Natural killer cell (primary cell): ENCODE results near the gene OR51G2. TPM values are rescaled to one million over a fixed set of nuclear protein-coding genes. Genes with fewer than 3 reads are reported as not detected.

Source experiments
- ATAC-seq, 3 donors: fragments of 150-1000 bp in 2 of 3; fragments of 200-7000 bp in 1 of 3; cut with Tn5 transposase; 1 replicate in 1 of 3; 2 replicates in 2 of 3; pipeline ENCODE4 v1.10.0; 2021; ENCODE audit warnings: mild to moderate bottlenecking in 2 of 3, moderate library complexity in 2 of 3
- DNase-seq, 2 donors: peaks; one replicate each; pipeline versions ENCODE4 v3.0.0 to v3.0.0-alpha.2; 2013 to 2021; ENCODE audit warnings: mixed read lengths in 1 of 2
- H3K27ac ChIP-seq: one replicate; pipeline ENCODE4 v1.5.1; 2013; ENCODE audit warnings: mild to moderate bottlenecking, low read length
- H3K27me3 ChIP-seq: one replicate; pipeline ENCODE4 v1.6.1; 2013; ENCODE audit warnings: low read length; ENCODE audit not compliant: control insufficient read depth, insufficient read depth
- H3K36me3 ChIP-seq: one replicate; pipeline ENCODE4 v1.6.1; 2013; ENCODE audit warnings: low read length; ENCODE audit not compliant: control insufficient read depth, insufficient read depth
- H3K4me1 ChIP-seq: one replicate; pipeline ENCODE4 v1.6.1; 2013; ENCODE audit warnings: low read length; ENCODE audit not compliant: control insufficient read depth, insufficient read depth
- H3K4me3 ChIP-seq: one replicate; pipeline ENCODE4 v1.5.1; 2013; ENCODE audit warnings: low read length
- H3K9me3 ChIP-seq: one replicate; pipeline ENCODE4 v1.6.1; 2013; ENCODE audit warnings: low read length; ENCODE audit not compliant: control insufficient read depth, insufficient read depth
- H3K27ac Mint-ChIP-seq, 2 donors: one replicate each; pipeline ENCODE4 v1.8.0; 2022; ENCODE audit warnings: mild to moderate bottlenecking in 2 of 2, mixed read lengths in 2 of 2, moderate library complexity in 1 of 2
- H3K27me3 Mint-ChIP-seq, 2 donors: one replicate each; pipeline ENCODE4 v1.8.0; 2022; ENCODE audit warnings: low read depth in 2 of 2, mixed read lengths in 2 of 2
- H3K36me3 Mint-ChIP-seq: one replicate; pipeline ENCODE4 v1.8.0; 2022; ENCODE audit warnings: mixed read lengths
- H3K4me1 Mint-ChIP-seq, 2 donors: one replicate each; pipeline ENCODE4 v1.8.0; 2022; ENCODE audit warnings: mixed read lengths in 2 of 2
- H3K4me3 Mint-ChIP-seq: one replicate; pipeline ENCODE4 v1.8.0; 2022; ENCODE audit warnings: mild to moderate bottlenecking, moderate library complexity, mixed read lengths
- H3K9me3 Mint-ChIP-seq, 2 donors: one replicate each; pipeline ENCODE4 v1.8.0; 2022; ENCODE audit warnings: mixed read lengths in 2 of 2
- CTCF ChIP-seq: fragments of 200-600 bp; IDR thresholded peaks from one replicate; pipeline ENCODE4 v1.8.0; 2022; ENCODE audit warnings: antibody characterized with exemption
- WGBS: methylation state at CpG from one replicate; pipeline ENCODE4 v1.1.7; 2013; ENCODE audit warnings: missing lambda C conversion rate; ENCODE audit not compliant: insufficient coverage; 5-methylcytosine and 5-hydroxymethylcytosine counted together
- intact Hi-C: fragments of 100-400 bp; cut with micrococcal nuclease; formaldehyde crosslinking; loops from one replicate; pipeline ENCODE4 v1.14.2; 2022
- total RNA-seq, 4 donors: library from RNA; stranded (reverse); fragments of 120-200 nt in 1 of 4; gene quantifications; one replicate each; pipeline versions ENCODE4 v1.2.3 to v1.2.4, GENCODE V29; 2013 to 2022

OR51G2 gene
- total RNA-seq, 3 donors from 2014 or later (not counting 1 experiment from before 2014, with no cell fraction given): not detected

- no peak within 1 kb of the TSS for H3K27ac ChIP-seq
- H3K4me1 ChIP-seq: no peaks in the 10 kb centered on the region
- no peaks in the 10 kb centered on the region for H3K27me3 ChIP-seq
- ATAC-seq (no peak), DNase-seq (no peak)
- peaks cover 0 to 2% of the 10 kb centered on the region in 2 donors for H3K9me3 Mint-ChIP-seq
- H3K27me3 Mint-ChIP-seq: no peaks in the 10 kb centered on the region
- intact Hi-C loops: loop anchor here (1.0 kb wide), 1 partner anchor 8 kb away; the partner anchor contains the start of gene OR51A2
- no peak within 1 kb of the TSS for H3K4me3 Mint-ChIP-seq
- no peaks in the 10 kb centered on the region for H3K4me1 Mint-ChIP-seq
- no peaks in the 10 kb centered on the region for H3K36me3 Mint-ChIP-seq
- H3K36me3 ChIP-seq: no peaks in the 10 kb centered on the region
- H3K4me3 ChIP-seq: no peak within 1 kb of the TSS
- H3K27ac Mint-ChIP-seq: no peak within 1 kb of the TSS
- no peaks in the 10 kb centered on the region for H3K9me3 ChIP-seq
- no peak for TF ChIP-seq CTCF
Observed at GRCh38 chr11:4947505-4947904, 28.4 kb upstream of the OR51G2 start, which contains the start of gene OR51A4. Gene OR51A4, minus strand, starts transcription at chr11:4947605. Its CDS starts 505 bp downstream, at chr11:4947100.

- peaks cover 2 to 6% of the 10 kb centered on the region in 2 donors for H3K9me3 Mint-ChIP-seq
- no peaks in the 10 kb centered on the region for H3K36me3 ChIP-seq
- H3K4me1 ChIP-seq: no peaks in the 10 kb centered on the region
- no peaks in the 10 kb centered on the region for H3K36me3 Mint-ChIP-seq
- no peak overlapping the region for H3K27ac Mint-ChIP-seq
- intact Hi-C loops: no loop called here
- no peaks in the 10 kb centered on the region for H3K4me1 Mint-ChIP-seq
- DNase-seq (no peak), ATAC-seq (no peak)
- no peaks in the 10 kb centered on the region for H3K27me3 ChIP-seq
- H3K4me3 Mint-ChIP-seq: no peak overlapping the region
- no peaks in the 10 kb centered on the region for H3K9me3 ChIP-seq
- no peak for TF ChIP-seq CTCF
- 75% methylated on average over 2 of the region's 3 CpGs for WGBS
- no peaks in the 10 kb centered on the region for H3K27me3 Mint-ChIP-seq
- H3K4me3 ChIP-seq: no peak overlapping the region
- no peak overlapping the region for H3K27ac ChIP-seq
Observed at GRCh38 chr11:4936745-4937144, 17.6 kb upstream of the OR51G2 start.

- no peak overlapping the region for H3K27ac ChIP-seq
- no peaks in the 10 kb centered on the region for H3K27me3 Mint-ChIP-seq
- no peak overlapping the region for H3K4me3 Mint-ChIP-seq
- DNase-seq (no peak), ATAC-seq (no peak)
- no peaks in the 10 kb centered on the region for H3K4me1 Mint-ChIP-seq
- H3K36me3 ChIP-seq: no peaks in the 10 kb centered on the region
- TF ChIP-seq CTCF: no peak
- WGBS: 91% methylated on average over 3 of the region's 4 CpGs
- H3K9me3 ChIP-seq: no peaks in the 10 kb centered on the region
- H3K9me3 Mint-ChIP-seq: peaks cover 2 to 4% of the 10 kb centered on the region in 2 donors
- no peaks in the 10 kb centered on the region for H3K27me3 ChIP-seq
- H3K36me3 Mint-ChIP-seq: no peaks in the 10 kb centered on the region
- no peaks in the 10 kb centered on the region for H3K4me1 ChIP-seq
- intact Hi-C loops: no loop called here
- H3K27ac Mint-ChIP-seq: no peak overlapping the region
- no peak overlapping the region for H3K4me3 ChIP-seq
Observed at GRCh38 chr11:4932751-4933150, 13.6 kb upstream of the OR51G2 start.

GRCh38 chr11:4926608-4927007 lies 7.5 kb upstream of the OR51G2 start:
- intact Hi-C loops: no loop called here
- H3K9me3 ChIP-seq: no peaks in the 10 kb centered on the region
- Mint-ChIP-seq H3K27ac (no peak overlapping the region), H3K9me3 (peaks cover 6 to 8% of the 10 kb centered on the region in 2 donors), H3K4me1 (no peaks in the 10 kb centered on the region), H3K36me3 (no peaks in the 10 kb centered on the region), H3K27me3 (peaks cover 0 to 6% of the 10 kb centered on the region in 2 donors), H3K4me3 (no peak overlapping the region)
- DNase-seq (no peak), ATAC-seq (no peak)
- no peaks in the 10 kb centered on the region for H3K27me3 ChIP-seq
- H3K27ac ChIP-seq: no peak overlapping the region
- no peaks in the 10 kb centered on the region for H3K36me3 ChIP-seq
- H3K4me1 ChIP-seq: no peaks in the 10 kb centered on the region
- no peak for TF ChIP-seq CTCF
- no peak overlapping the region for H3K4me3 ChIP-seq
